Stimulated activated CD8-positive, alpha-beta memory T cell treated with anti-CD3 and anti-CD28 coated beads, Interleukin-7, amount 100 ng/mL, for 4 hours (primary cell): ENCODE data around the gene THUMPD2.
"Not testable (repeated sequence)": the region's sequence is repeated elsewhere in the genome, so short reads cannot be mapped to it uniquely, and the experiment has no call there.

Experiments used
- DNase-seq, 2 donors: peaks; one replicate each; pipeline ENCODE4 v3.0.0-alpha.2; 2020; ENCODE audit warnings: low read depth in 2 of 2

THUMPD2 gene

DNA sequence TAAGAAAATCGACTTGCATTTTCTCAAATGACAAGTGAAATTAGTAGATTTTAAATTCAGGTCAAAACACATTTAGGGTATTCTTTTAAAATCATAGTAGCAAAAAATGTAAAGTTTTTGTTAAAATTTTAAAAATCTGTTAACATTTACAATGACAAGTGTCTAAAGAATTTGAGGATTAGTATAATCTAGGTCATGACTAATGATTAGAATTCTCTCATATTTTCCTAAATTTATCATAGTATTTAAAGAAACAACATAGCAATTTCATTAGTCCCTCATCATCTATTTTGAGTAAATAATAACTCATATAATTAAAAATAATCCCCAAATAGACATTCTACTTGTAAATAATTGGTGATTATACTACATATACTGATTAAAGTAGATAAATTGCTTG, 23.6 kb downstream of the THUMPD2 start:
- no peak for DNase-seq

DNA sequence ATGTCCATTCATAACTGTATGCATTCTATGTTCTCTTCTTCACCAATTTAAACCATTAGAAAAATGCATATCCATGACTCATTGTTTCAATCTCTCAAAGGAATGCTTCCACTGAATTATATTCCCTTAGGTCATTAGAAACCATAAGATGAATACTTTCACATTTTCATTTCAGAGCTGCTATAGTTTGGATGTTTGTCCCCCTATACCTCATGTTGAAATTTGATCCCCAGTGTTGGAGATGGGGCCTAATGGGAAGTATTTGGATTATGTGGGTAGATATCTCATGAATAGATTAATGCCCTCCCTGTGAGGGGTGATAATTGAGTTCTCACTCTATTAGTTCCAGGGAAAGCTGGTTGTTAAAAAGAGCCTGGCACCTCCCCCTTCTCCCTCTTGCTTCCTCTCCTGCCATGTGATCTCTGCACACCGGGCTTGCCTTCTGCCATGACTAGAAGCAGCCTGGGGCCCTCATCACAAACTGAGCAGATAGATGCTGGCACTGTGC, 35.7 kb downstream of the THUMPD2 start:
- DNase-seq, result no peak

DNA sequence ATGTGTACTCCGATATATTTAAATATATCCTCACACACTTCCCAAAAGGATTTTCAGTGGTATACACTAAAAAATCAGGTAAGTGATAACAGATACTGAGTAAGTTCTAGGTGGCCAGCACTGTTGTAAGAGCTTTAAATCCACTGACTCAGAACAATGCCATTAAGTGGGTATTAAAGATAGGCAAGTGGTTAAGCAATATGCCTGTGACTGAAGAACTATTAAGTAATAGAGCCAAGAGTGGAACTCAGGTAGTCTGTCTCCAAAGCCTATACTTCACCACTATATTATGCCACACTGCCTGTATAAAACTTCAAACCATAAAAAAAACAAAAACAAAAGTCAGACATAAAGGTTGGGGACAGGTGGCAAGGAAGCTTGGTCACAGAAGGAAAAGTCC, 37.2 kb downstream of the THUMPD2 start:
- no peak for DNase-seq

DNA sequence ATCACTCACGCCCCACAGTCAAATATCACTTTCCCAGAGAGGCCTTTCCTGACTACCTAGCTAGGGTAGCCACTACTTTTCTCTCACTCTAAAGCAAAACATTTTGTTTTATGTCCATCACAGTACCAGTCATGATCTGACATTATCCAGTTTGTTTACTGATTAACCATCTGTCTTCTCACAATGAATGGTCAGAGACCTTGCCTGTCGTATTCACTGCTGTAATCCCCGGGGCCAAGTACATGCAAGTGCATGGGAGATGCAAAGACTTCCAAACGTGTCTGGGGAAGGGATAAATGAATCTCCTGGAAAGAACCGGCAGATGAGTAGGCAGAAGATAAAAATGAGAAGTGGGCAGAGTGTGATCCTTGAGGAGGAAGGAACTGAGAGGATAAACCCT, 39.7 kb downstream of the THUMPD2 start:
- DNase-seq, result no peak

DNA sequence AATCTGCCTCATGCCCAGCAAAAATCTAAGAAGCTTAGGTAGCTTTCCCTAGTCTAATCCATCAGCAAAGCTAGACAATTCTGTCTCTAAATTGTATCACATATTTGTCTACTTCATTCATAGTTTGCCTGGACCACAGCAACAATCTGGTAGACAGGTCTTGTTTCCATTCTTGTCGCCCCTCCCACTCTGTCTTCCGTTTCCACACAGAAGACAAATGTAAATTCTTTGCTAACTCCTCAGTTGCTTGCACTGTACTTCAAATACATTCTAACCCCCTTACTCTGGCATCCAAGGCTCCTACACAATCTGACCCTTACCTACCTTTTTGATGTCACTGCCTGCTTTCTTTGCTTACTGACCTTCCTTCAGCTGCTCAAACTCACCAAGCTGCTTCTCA, 40.1 kb downstream of the THUMPD2 start:
- no peak for DNase-seq

DNA sequence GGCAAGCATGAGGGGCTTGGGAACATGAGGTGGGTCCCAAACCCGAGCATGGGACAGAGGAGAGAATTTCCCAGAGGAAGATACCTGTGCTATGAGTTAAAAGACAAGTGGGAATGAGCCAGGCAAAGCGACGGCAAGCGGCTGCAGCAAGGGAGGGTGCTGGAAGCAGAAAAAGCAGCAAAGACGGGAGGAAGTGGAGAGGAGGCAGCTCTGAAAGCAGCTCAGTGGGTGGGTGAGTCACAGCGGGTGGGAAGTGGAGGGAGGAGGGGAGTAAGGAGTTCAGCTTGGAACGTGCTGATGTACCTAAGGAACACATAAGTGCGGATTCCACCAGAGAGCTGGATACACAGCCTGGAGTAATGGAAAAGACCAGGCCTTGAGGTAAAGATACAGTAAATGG, 41.4 kb downstream of the THUMPD2 start:
- DNase-seq, result no peak

DNA sequence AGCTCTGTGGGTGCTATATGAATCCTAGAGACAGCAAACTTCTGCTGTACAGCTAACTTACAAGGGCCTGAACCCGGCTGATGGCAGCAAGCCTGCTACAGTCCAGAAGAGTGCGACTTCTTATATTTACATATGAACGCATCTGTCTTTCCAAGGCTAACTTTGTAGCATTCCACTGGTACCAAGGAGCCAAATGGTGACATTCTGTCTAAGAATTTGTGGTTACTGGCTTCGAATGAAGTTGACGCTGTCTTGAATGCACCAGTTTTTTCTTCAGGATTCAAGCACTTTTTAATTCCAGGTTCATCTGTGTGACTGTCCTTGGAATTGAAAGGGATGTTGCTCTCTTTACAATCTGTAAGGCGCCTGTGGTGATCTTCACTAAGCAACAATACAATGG, 42.4 kb downstream of the THUMPD2 start:
- DNase-seq, result no peak

DNA sequence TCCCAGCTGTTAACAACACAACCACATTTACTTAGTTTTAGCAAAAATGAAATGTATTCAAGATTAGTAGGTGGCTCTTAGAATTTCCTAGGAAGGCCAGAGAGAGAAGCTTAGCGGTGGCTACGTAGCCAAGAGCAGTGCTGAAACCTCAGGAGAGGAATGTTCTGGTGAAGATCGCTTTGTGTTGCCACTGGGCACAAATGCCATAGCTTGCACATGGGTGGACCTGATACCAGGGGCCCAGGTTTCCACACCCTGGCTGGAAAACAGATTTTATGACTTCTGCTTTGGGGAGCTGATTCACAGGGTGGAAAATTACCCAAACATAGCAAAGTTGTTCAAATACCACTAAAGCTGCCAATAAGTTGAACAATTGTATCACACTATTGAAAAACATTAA, 43.4 kb downstream of the THUMPD2 start:
- DNase-seq, result no peak

DNA sequence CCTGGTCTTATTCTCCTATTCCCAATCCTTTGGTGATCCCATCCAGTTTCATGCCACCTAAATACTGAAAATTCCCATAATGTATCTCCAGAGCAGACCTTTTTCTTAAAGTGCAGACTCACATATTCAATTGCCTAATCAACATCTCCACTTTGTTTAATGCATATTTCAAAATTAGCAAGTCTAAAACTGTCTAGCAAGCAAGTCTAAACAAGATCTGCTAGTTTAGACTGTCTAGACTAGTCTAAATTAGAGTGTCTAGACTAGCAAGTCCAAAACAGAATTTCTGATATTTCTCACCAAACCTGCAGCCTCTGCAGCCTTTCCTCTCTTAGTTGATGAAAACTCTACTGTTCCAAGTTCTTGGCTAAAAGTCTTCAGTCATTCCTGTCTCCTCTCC, 44.6 kb downstream of the THUMPD2 start:
- no peak for DNase-seq

DNA sequence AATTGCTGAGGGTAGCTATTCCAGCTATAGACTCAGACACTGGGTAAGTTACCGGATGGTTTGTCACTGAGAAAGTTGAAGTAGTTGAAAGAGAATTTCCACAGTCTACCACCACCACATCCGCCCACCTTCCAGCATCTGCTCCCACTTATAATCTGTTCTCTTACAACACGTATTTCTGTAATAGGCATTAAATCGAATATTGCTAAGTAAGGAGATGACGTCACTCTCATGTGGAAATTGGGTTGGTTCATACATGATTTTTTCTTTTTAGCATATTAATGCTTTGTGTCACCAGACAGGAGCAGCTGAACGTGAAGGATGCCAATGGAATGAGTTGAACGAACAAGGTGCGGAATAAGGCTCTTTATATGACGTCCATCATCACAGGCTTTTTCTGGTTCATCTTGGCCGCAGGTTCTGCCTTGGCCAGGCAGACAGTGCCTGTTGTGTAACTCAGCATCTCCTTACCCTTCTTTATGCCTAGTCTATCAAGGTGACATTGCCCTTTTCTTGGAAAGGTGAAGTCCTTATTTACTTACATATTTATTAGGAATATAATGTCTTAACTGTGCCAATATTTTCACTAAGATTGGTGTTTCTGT, 45.9 kb downstream of the THUMPD2 start:
- no peak for DNase-seq

DNA sequence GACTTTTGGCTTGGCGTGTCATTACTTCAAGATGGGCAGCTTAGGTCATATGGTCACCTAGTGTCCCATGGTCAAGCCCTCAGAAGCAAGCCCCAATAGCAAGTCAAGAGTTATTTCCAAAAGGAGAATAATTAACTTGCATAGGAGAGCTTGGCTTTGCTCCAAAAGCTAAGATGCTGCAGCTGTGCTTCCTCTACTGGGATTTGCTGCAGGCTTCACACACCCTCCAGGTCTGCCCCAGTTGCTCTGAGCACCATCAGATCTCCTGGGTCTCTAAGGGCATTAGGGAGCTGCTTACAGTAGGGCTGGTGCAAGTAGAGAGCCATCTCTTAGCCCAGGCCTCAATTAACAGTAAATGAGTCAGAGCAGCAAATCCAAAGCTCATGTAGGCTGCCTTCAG, 46.6 kb downstream of the THUMPD2 start:
- DNase-seq, result no peak

DNA sequence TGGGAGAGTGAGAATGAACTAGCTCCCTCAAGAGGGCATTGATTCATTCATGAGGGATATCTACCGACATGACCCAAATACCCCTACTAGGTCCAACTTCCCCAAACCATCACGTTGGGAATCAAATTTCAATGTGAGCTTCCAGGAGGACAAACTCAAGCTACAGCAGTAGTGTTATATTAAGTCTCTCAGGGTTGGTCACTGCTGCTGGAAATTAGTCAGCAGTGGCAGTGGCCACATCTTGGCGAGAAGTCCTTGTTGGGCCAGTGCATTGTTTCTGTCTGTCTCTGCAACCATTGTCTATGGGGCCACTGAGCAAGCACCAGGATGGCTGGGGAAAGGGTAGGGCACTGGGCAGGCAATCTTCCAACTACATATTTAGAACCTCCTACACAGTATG, 47.5 kb downstream of the THUMPD2 start:
- DNase-seq, result no peak

DNA sequence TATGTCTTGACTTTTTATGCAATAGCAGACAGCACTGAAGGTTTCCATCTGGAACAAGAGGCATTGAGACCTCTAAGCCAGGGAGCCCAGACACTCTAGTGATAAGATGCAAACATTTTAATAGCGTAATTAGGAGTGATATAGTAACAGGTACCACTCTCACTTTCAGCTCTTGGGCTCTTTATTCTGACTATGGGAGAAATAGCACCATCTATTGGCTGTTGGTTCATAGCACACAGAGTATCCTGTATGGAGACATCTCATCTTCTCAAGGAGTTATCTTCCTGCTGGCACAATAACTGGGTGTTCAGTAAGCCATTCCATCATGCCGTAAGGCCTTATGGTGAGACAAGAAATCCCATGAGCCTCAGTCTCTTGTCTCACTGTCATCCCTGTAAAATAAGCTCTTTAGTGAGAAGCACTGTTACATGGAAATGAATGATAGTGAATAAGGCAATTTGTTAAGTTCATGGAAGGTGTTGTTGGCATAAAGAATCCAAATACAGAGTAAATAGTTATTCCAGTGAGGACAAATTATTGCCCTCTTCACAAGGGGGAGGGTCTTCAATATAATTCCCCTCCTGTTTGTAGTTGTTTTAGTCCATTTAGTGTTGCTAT, 48.3 kb downstream of the THUMPD2 start:
- no peak for DNase-seq

DNA sequence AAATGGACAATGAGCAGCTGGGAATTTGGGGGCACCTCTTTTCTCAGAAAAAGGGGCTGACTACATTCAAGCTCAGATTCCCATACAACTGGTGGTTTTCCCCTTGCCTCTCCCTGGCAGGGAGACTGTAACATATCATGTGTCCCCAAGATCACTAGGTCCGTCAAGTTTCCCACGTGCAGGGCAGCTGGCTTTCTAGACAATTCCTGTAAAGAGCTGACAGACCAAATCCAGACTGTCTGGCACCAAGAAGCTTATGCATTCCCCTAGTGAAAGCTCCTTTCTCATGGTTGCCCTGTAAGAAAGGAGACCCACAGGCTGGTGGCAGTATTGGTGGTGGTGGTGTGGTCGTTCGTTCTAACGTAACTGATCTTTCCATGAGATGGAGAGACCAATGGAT, 48.8 kb downstream of the THUMPD2 start:
- no peak for DNase-seq

DNA sequence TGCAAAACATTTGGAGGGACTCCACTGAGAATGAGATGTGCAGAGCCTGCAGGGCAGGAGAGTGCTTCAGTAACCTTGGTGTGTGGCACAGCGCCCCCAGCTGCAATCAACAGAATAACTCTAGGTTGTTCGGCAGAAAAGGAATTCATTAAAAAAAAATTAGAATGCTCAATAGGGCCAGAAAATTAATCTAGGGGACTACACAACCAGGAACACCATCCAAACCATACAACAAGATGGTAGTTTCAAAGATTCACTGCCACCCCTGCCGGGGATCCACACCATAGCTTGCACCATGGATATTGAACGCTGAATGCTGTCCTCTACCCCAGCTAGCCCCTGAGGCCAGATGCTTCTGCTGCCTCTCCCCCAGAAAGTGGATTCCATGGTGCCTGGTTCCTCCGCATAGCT, 50.1 kb downstream of the THUMPD2 start:
- DNase-seq, result no peak

DNA sequence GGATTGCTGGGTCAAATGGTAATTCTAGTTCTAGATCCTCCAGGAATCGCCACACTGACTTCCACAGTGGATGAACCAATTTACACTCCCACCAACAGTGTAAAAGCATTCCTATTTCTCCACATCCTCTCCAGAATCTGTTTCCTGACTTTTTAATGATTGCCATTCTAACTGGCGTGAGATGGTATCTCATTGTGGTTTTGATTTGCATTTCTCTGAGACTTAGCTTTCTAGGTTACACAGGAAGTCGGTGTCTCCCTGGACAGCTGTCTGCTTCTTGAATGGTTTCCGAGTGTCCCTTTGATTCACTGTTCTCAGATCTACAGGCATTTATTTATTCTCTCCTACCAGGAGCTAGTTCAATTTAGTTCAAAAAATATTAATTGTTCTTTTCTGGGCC, 51.0 kb downstream of the THUMPD2 start:
- not testable (repeated sequence) for DNase-seq

DNA sequence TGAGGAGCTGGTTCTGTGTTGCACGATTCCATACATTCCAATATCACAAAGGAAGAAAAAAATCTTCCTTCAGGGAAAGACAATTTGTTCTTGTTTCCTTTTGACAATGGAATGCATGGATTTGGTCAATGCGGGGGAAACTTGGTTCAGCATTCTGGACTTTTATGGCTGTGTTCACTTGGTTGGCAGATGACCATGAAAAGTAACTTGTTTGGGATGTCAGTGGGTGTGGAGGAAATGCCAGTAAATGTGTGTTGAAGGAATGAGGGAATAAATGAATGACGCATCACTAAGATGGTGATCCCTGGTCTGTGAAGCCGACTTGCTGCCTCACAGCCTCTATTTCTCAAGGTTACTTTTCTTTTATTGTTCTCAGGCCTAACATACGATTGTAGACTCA, 53.7 kb downstream of the THUMPD2 start:
- DNase-seq, result no peak

DNA sequence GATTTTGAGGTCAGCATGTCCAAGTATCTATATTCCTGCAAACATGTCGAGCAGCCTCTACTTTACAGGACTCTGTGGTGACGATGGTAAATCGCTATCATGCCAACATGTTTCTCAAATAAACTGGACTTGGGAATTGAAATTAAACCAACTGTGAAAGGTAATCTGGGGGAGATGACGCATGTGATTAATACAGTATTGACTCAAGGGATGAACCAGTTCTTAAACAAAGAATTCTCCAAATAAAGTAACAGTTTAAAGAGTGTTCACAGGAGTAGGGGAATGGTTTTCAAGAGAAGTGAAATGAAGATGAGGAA, 54.3 kb downstream of the THUMPD2 start:
- DNase-seq, result no peak

DNA sequence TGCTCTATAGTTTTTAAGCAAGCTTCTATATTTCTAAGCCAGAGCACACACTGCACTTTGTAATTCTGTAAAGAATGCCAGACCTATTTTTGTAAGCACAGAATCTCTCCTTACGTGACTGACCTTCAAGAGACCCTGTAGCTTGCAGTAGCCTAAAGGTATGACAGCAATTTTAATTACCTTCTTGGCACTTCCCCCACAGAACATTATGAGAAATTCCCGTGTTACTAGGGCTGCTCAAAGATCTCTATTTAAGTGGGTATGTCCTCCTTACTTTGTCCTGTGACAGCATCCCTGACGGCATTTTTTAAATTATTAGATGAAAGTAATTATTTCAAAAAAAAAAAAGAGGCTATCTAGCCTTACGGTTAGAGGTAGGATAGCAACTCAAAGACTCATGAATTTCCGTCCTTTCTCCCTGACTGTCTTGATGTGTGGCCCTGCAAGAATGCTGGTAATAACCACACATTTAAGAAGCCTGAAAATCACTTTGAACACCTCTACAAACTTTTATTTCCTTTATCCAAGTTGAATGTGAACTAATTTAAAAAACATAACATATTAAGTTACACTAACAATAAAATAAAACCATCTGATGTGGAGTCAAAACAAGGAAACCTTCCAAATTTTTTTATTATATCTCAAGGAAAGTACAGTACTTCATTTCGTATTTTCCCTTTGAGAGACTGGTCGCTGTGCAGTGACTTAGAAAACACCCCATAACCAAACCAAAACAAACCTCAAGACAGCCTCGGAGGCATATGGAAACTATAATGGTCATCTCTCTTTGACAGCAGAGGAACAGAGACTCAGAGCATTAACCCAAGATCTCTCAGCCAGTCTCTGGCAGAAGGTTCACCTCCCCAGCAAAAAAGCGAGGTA, 54.9 kb downstream of the THUMPD2 start:
- no peak for DNase-seq

DNA sequence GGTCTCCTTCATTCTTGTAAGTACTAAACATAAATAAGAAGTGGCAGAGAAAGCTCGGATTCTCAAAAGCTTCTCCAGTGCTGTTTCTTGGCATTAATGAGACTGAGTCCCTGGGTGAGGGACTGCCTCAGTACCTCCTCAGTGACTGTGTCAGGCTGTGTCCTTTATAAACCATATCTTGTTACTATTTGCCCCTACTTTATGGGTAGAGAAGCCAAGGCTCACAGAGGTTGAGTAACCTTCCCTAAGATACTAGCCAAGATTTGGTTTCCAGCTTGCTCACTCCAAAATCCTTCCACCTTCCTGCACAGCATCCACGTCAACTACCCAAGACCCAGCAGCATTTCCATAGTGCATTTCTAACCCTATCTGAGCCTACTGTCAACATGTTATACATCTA, 55.6 kb downstream of the THUMPD2 start:
- no peak for DNase-seq

DNA sequence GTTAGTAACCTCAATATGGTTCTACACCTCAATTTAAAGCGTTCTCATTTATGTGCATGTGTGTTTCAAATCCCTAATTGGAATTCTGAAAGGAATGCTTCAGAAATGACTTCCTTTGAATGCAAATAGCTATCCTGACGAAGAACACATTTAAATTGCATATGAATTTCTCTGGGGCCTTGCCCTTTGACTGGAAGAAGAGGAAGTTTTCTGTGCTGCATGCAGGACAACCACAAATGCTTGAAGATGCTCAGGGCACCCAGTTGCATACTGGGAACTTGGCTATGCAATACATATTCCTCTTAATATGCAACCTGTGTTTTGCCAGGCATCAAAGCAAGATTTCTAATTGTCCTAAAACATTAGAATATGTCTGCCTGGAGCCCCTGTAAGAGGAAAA, 58.1 kb downstream of the THUMPD2 start:
- no peak for DNase-seq

DNA sequence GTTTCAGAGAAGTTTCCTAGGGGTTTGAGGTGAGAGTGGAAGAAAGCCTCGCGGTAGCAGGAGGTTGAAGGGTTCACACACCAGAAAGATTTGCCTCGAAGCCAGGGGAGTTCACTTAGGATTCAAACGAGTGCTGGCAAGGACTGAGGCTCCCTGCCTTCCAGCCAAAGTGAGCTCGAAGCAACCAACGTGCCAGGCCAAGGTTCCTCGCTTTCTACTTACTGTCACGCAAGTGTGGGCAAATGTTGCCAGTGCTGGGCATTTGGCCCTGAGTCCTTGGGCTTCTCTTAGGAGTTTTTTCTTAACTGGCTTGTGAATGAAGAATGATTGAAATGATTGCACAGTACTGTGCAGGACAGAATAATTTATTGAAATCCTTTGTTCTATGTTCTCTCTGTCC, 59.7 kb downstream of the THUMPD2 start:
- DNase-seq, result no peak

DNA sequence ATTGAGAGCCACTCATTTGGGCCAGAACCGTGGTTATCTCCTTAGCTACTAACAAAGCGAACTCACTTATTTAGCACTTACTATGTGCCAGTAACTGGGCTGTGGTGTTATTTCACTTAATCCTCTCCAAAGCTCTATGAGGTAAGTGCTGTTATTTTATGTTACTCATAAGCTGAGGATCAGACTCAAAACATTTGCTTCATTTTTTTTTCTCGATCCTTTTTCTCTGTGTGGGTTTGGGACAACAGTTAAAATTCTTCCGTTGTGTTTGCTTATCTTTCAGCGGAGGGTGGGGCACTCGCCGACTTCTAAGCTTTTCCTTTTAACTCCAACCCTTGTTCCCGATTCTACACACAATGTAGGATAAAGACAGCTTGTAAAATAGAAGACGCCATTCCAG, 60.6 kb downstream of the THUMPD2 start:
- no peak for DNase-seq
